HCT116 (cell line): ENCODE measurements around the gene MYBPHL. TPM values are rescaled to one million over a fixed set of nuclear protein-coding genes. Genes with fewer than 3 reads are reported as not detected.

ENCODE experiments used
- ATAC-seq: fragments of 200-7000 bp; cut with Tn5 transposase; 2 replicates; pipeline ENCODE4 v1.9.1; 2020; ENCODE audit warnings: mild to moderate bottlenecking, moderate library complexity
- BruUV-seq: library from RNA; stranded (reverse); fragments of 400-500 nt; replicated peaks from 2 replicates; lab custom pipeline; 2021; lab: Mats Ljungman, UMichigan
- CTCF ChIA-PET: fragments of 300-600 bp; sonication (Branson Sonifier 250); formaldehyde crosslinking; loops from one replicate; lab custom pipeline; 2021; ENCODE audit warnings: antibody characterized with exemption; lab: Charles Lee
- POLR2A ChIA-PET: fragments of 300-600, 350-600 bp; sonication (Branson Sonifier 250); formaldehyde crosslinking; loops from one replicate; lab custom pipeline; 2021; ENCODE audit warnings: antibody characterized with exemption; lab: Charles Lee
- RAD21 ChIA-PET, 2 experiments: fragments of 300-600 bp; sonication (Branson Sonifier 250); formaldehyde crosslinking; loops; one replicate each; lab custom pipeline; 2023; ENCODE audit warnings: low total read pairs in 2 of 2; ENCODE audit not compliant: uncharacterized antibody in 2 of 2, unreplicated experiment in 2 of 2, low non-redundant PET in 1 of 2; lab: Charles Lee
- DNase-seq: peaks from one replicate; pipeline ENCODE4 v3.0.0-alpha.2; 2010; ENCODE audit warnings: low read depth, low spot score
- H2AFZ ChIP-seq: fragments of 200-600 bp; shearing (Covaris generic), sonication (generic); 2 replicates; pipeline ENCODE4 v1.6.1; 2017; ENCODE audit warnings: low read depth, mixed run types, mixed read lengths, antibody characterized with exemption, low read length; ENCODE audit not compliant: poor library complexity, severe bottlenecking
- H3K27ac ChIP-seq: 2 replicates; pipeline ENCODE4 v1.5.1; 2012; ENCODE audit warnings: low read depth, low read length
- H3K27me3 ChIP-seq: fragments of 200-600 bp; sonication (generic); 2 replicates; pipeline ENCODE4 v1.6.1; 2016; ENCODE audit warnings: mixed run types, low read length, mixed read lengths; ENCODE audit not compliant: insufficient read depth
- H3K36me3 ChIP-seq, 2 experiments: fragments of 200-500 bp in 1 of 2; fragments of 200-600 bp in 1 of 2; sonication (Bioruptor generic) in 1 of 2; sonication (generic) in 1 of 2; 2 replicates each; pipeline versions ENCODE4 v1.5.1 to v1.6.1; 2014 to 2016; ENCODE audit warnings: low read length in 2 of 2, inconsistent platforms in 1 of 2, mixed read lengths in 1 of 2, mixed run types in 1 of 2; ENCODE audit not compliant: insufficient read depth in 2 of 2, control insufficient read depth in 1 of 2
- H3K4me1 ChIP-seq, 2 experiments: fragments of 200-600 bp in 1 of 2; sonication (generic) in 1 of 2; 2 replicates each; pipeline versions ENCODE4 v1.5.1 to v1.6.1; 2012 to 2017; ENCODE audit warnings: low read length in 2 of 2, inconsistent platforms in 1 of 2, mild to moderate bottlenecking in 1 of 2, mixed read lengths in 1 of 2, mixed run types in 1 of 2, moderate library complexity in 1 of 2; ENCODE audit not compliant: insufficient read depth in 2 of 2, control insufficient read depth in 1 of 2
- H3K4me2 ChIP-seq: fragments of 200-600 bp; sonication (generic); 2 replicates; pipeline ENCODE4 v1.6.1; 2017; ENCODE audit warnings: mixed run types, low read length, mixed read lengths
- H3K4me3 ChIP-seq, 2 experiments: fragments of 200-600 bp in 1 of 2; sonication (generic) in 1 of 2; replicated peaks in 1 of 2; 2 replicates each; pipeline ENCODE4 v1.5.1; 2011 to 2016; ENCODE audit warnings: low read length in 2 of 2, control low read depth in 1 of 2, low read depth in 1 of 2, mild to moderate bottlenecking in 1 of 2, mixed read lengths in 1 of 2, mixed run types in 1 of 2
- H3K79me2 ChIP-seq: fragments of 200-600 bp; sonication (generic); 2 replicates; pipeline ENCODE4 v1.6.1; 2017; ENCODE audit warnings: mild to moderate bottlenecking, mixed run types, low read length, moderate library complexity, mixed read lengths; ENCODE audit not compliant: insufficient read depth
- H3K9ac ChIP-seq: fragments of 200-600 bp; sonication (generic); 2 replicates; pipeline ENCODE4 v1.6.1; 2016; ENCODE audit warnings: low read length, mixed read lengths
- H3K9me2 ChIP-seq: fragments of 200-600 bp; sonication (generic), shearing (Covaris generic); 2 replicates; pipeline ENCODE4 v1.6.1; 2017; ENCODE audit warnings: mixed run types, mild to moderate bottlenecking, moderate library complexity; ENCODE audit not compliant: insufficient read depth
- H3K9me3 ChIP-seq, 2 experiments: fragments of 200-500 bp in 1 of 2; fragments of 200-600 bp in 1 of 2; sonication (Bioruptor generic) in 1 of 2; sonication (generic) in 1 of 2; 2 replicates each; pipeline ENCODE4 v1.6.1; 2014 to 2017; ENCODE audit warnings: low read length in 2 of 2, mixed read lengths in 2 of 2, inconsistent platforms in 1 of 2, low read depth in 1 of 2, mild to moderate bottlenecking in 1 of 2, mixed run types in 1 of 2, moderate library complexity in 1 of 2; ENCODE audit not compliant: control insufficient read depth in 1 of 2, insufficient read depth in 1 of 2
- H4K20me1 ChIP-seq: fragments of 200-600 bp; sonication (generic), shearing (Covaris generic); 2 replicates; pipeline ENCODE4 v1.6.1; 2017; ENCODE audit warnings: mixed run types, mild to moderate bottlenecking, moderate library complexity; ENCODE audit not compliant: insufficient read depth
- CEBPB ChIP-seq: IDR thresholded peaks from 2 replicates; pipeline ENCODE4 v1.6.1; 2012; ENCODE audit warnings: low read depth
- EGR1 ChIP-seq: IDR thresholded peaks from 2 replicates; pipeline ENCODE4 v1.6.1; 2012; ENCODE audit warnings: low read depth
- ELF1 ChIP-seq: IDR thresholded peaks from 2 replicates; pipeline ENCODE4 v1.6.1; 2012; ENCODE audit warnings: low read depth, borderline replicate concordance
- EZH2 ChIP-seq: fragments of 200-600 bp; sonication (generic); IDR thresholded peaks from 2 replicates; pipeline ENCODE4 v1.6.1; 2017; ENCODE audit warnings: antibody characterized with exemption, mixed run types
- FOSL1 ChIP-seq: IDR thresholded peaks from 2 replicates; pipeline ENCODE4 v1.6.1; 2012; ENCODE audit warnings: low read depth
- JUND ChIP-seq: IDR thresholded peaks from 2 replicates; pipeline ENCODE4 v1.6.1; 2012
- POLR2A ChIP-seq: IDR thresholded peaks from 2 replicates; pipeline ENCODE4 v1.7.0; 2011; ENCODE audit warnings: borderline replicate concordance; ENCODE audit not compliant: insufficient read depth, insufficient read length; ENCODE audit errors: extremely low read depth
- SIN3A ChIP-seq: IDR thresholded peaks from 2 replicates; pipeline ENCODE4 v1.6.1; 2012; ENCODE audit warnings: low read depth
- SP1 ChIP-seq: IDR thresholded peaks from 2 replicates; pipeline ENCODE4 v1.6.1; 2012; ENCODE audit warnings: low read depth
- SRF ChIP-seq: IDR thresholded peaks from 2 replicates; pipeline ENCODE4 v1.6.1; 2012; ENCODE audit warnings: low read depth
- TCF7L2 ChIP-seq: IDR thresholded peaks from 2 replicates; pipeline ENCODE4 v1.7.0; 2011; ENCODE audit warnings: borderline replicate concordance, inconsistent platforms; ENCODE audit not compliant: insufficient read depth, insufficient read length; ENCODE audit errors: extremely low read depth
- YY1 ChIP-seq: IDR thresholded peaks from 2 replicates; pipeline ENCODE4 v1.6.1; 2011; ENCODE audit warnings: low read length, low read depth, moderate library complexity, mild to moderate bottlenecking; ENCODE audit not compliant: insufficient replicate concordance; ENCODE audit errors: extremely low read depth
- ZFX ChIP-seq: fragments of 450-650 bp; IDR thresholded peaks from 2 replicates; pipeline ENCODE4 v1.6.1; 2017
- ZNF274 ChIP-seq: fragments of 200-500 bp; sonication (Bioruptor generic); IDR thresholded peaks from 2 replicates; pipeline ENCODE4 v1.6.1; 2014; ENCODE audit warnings: mild to moderate bottlenecking, low read depth, low read length, inconsistent platforms
- intact Hi-C: fragments of 100-400 bp; cut with micrococcal nuclease; formaldehyde crosslinking; loops from 2 replicates; pipeline ENCODE4 v1.10.0; 2022
- total RNA-seq: library from RNA; stranded (reverse); gene quantifications from one replicate; pipeline ENCODE4 v1.2.1, GENCODE V29; 2021; ENCODE audit not compliant: unreplicated experiment
- TF ChIP-seq, protein P1 (sequence below), 3 experiments: fragments of 200-600 bp in 1 of 3; sonication (generic) in 1 of 3; IDR thresholded peaks in 2 of 3; conservative IDR thresholded peaks in 1 of 3; 2 replicates each; pipeline ENCODE4 v1.5.1; 2012 to 2017; ENCODE audit warnings: low read depth in 2 of 3, low read length in 2 of 3, antibody characterized with exemption in 1 of 3, borderline replicate concordance in 1 of 3, control low read depth in 1 of 3, mild to moderate bottlenecking in 1 of 3, mixed read lengths in 1 of 3, mixed run types in 1 of 3, moderate library complexity in 1 of 3; ENCODE audit not compliant: insufficient read depth in 1 of 3
- TF ChIP-seq, protein P2 (sequence below): IDR thresholded peaks from 2 replicates; pipeline ENCODE4 v1.6.1; 2012; ENCODE audit warnings: low read depth
- TF ChIP-seq, protein P3 (sequence below): IDR thresholded peaks from 2 replicates; pipeline ENCODE4 v1.6.1; 2012

Gene MYBPHL
- total RNA-seq, 1 experiment from 2014 or later, result 1.0 TPM

DNA sequence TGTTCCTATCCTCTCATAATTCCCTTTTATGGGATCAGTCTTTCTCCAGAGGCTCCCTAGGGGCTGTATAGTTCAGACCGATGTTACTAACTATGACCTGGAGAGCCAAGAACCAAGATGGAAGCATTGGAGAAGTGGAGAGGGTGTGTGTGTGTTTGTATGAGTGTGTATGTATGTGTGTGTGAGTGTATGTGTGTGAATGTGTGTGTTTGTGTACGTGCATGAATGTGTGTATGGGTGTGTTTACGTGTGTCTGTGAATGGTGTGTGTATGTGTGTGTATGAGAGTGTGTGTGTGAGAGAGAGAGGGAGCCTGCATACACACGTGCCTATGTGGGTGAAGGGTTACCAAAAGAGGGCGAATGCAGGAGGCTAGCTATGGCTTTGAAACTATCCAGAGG, 4.9 kb downstream of the MYBPHL start:
- TF ChIP-seq FOSL1, result no peak
- Histone ChIP-seq H3K4me1 (peaks cover 6 to 10% of the 10 kb centered on the region in 2 experiments; a peak in 3 of 4 replicates), H3K9ac (no peak overlapping the region), H3K27me3 (no peaks in the 10 kb centered on the region), H3K27ac (no peak overlapping the region), H3K9me3 (no peaks in the 10 kb centered on the region), H3K79me2 (no peaks in the 10 kb centered on the region), H3K36me3 (no peaks in the 10 kb centered on the region), H2AFZ (no peak overlapping the region), H3K4me2 (no peak overlapping the region), H3K4me3 (no peak overlapping the region), H4K20me1 (no peaks in the 10 kb centered on the region), H3K9me2 (no peaks in the 10 kb centered on the region)
- ATAC-seq (no peak), DNase-seq (no peak)
- no TSS peak for BruUV-seq
- CTCF ChIA-PET, result no interaction called here
- POLR2A ChIA-PET, result no interaction called here
- RAD21 ChIA-PET, result no interaction called here
- intact Hi-C loops, result no loop called here

DNA sequence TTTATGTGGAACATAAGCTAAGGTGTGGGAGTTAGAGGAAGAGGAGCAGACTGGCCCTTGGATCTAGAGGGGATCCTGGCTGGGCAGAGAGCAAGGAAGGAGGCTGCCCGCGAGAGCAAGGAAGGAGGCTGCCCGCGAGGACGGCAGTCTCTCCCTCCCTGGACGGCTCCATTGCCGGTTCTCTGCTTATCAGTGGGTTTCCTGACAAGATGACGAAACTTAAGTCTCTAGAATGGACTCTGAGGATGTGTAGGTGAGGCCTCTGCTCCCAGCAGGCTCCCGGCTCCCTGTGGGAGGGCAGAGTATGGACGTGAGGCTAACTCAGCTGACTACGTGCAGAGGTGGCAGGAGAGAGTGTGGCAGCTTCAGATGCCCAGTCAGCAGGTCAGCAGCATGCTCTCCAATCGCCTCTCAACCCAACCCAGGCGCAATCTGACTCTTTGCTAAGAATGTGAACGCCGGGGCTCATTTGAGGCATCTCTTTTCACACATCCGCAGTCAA, 6.1 kb downstream of the MYBPHL start:
- peaks cover 6 to 10% of the 10 kb centered on the region in 2 experiments; a peak in 3 of 4 replicates for H3K4me1 ChIP-seq
- H3K27ac ChIP-seq, result no peak overlapping the region
- POLR2A ChIA-PET, result no interaction called here
- no peaks in the 10 kb centered on the region for H3K9me2 ChIP-seq
- RAD21 ChIA-PET, result no interaction called here
- no peak overlapping the region for H3K9ac ChIP-seq
- DNase-seq, result no peak
- no TSS peak for BruUV-seq
- no peak for ATAC-seq
- no peaks in the 10 kb centered on the region for H4K20me1 ChIP-seq
- no peaks in the 10 kb centered on the region for H3K27me3 ChIP-seq
- no peaks in the 10 kb centered on the region for H3K9me3 ChIP-seq
- no peaks in the 10 kb centered on the region for H3K79me2 ChIP-seq
- CTCF ChIA-PET, result no interaction called here
- intact Hi-C loops, result no loop called here
- no peaks in the 10 kb centered on the region for H3K36me3 ChIP-seq
- no peak overlapping the region for H3K4me2 ChIP-seq
- H3K4me3 ChIP-seq, result no peak overlapping the region
- no peak overlapping the region for H2AFZ ChIP-seq
- TF ChIP-seq, protein P1, sequence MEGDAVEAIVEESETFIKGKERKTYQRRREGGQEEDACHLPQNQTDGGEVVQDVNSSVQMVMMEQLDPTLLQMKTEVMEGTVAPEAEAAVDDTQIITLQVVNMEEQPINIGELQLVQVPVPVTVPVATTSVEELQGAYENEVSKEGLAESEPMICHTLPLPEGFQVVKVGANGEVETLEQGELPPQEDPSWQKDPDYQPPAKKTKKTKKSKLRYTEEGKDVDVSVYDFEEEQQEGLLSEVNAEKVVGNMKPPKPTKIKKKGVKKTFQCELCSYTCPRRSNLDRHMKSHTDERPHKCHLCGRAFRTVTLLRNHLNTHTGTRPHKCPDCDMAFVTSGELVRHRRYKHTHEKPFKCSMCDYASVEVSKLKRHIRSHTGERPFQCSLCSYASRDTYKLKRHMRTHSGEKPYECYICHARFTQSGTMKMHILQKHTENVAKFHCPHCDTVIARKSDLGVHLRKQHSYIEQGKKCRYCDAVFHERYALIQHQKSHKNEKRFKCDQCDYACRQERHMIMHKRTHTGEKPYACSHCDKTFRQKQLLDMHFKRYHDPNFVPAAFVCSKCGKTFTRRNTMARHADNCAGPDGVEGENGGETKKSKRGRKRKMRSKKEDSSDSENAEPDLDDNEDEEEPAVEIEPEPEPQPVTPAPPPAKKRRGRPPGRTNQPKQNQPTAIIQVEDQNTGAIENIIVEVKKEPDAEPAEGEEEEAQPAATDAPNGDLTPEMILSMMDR (IDR thresholded peaks at IDR 0.05 in 2 of 3, conservative IDR thresholded peaks at IDR 0.05 in 1 of 3; ENCODE audit: borderline replicate concordance in 1 of 3, insufficient read depth in 1 of 3, low read depth in 2 of 3, low read length in 2 of 3), result no peak
- no peak for TF ChIP-seq JUND
- no peak for TF ChIP-seq YY1
- TF ChIP-seq TCF7L2, result no peak
- no peak for TF ChIP-seq SP1
- no peak for TF ChIP-seq ZFX
- TF ChIP-seq SRF, result no peak
- TF ChIP-seq EZH2, result no peak
- no peak for TF ChIP-seq SIN3A
- TF ChIP-seq ELF1, result no peak
- no peak for TF ChIP-seq POLR2A
- no peak for TF ChIP-seq ZNF274
- TF ChIP-seq, protein P2, sequence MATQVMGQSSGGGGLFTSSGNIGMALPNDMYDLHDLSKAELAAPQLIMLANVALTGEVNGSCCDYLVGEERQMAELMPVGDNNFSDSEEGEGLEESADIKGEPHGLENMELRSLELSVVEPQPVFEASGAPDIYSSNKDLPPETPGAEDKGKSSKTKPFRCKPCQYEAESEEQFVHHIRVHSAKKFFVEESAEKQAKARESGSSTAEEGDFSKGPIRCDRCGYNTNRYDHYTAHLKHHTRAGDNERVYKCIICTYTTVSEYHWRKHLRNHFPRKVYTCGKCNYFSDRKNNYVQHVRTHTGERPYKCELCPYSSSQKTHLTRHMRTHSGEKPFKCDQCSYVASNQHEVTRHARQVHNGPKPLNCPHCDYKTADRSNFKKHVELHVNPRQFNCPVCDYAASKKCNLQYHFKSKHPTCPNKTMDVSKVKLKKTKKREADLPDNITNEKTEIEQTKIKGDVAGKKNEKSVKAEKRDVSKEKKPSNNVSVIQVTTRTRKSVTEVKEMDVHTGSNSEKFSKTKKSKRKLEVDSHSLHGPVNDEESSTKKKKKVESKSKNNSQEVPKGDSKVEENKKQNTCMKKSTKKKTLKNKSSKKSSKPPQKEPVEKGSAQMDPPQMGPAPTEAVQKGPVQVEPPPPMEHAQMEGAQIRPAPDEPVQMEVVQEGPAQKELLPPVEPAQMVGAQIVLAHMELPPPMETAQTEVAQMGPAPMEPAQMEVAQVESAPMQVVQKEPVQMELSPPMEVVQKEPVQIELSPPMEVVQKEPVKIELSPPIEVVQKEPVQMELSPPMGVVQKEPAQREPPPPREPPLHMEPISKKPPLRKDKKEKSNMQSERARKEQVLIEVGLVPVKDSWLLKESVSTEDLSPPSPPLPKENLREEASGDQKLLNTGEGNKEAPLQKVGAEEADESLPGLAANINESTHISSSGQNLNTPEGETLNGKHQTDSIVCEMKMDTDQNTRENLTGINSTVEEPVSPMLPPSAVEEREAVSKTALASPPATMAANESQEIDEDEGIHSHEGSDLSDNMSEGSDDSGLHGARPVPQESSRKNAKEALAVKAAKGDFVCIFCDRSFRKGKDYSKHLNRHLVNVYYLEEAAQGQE, result no peak
- TF ChIP-seq CEBPB, result no peak
- no peak for TF ChIP-seq EGR1
- no peak for TF ChIP-seq FOSL1
- TF ChIP-seq, protein P3, sequence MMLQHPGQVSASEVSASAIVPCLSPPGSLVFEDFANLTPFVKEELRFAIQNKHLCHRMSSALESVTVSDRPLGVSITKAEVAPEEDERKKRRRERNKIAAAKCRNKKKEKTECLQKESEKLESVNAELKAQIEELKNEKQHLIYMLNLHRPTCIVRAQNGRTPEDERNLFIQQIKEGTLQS, result no peak
